GM15510 (cell line): ENCODE measurements around the gene JPH2.

ENCODE experiments used
- POLR2A ChIP-seq: IDR thresholded peaks from 3 replicates; pipeline ENCODE4 v1.6.1; 2011; ENCODE audit warnings: borderline replicate concordance; ENCODE audit not compliant: insufficient read length; ENCODE audit errors: extremely low read depth

The JPH2 gene

DNA sequence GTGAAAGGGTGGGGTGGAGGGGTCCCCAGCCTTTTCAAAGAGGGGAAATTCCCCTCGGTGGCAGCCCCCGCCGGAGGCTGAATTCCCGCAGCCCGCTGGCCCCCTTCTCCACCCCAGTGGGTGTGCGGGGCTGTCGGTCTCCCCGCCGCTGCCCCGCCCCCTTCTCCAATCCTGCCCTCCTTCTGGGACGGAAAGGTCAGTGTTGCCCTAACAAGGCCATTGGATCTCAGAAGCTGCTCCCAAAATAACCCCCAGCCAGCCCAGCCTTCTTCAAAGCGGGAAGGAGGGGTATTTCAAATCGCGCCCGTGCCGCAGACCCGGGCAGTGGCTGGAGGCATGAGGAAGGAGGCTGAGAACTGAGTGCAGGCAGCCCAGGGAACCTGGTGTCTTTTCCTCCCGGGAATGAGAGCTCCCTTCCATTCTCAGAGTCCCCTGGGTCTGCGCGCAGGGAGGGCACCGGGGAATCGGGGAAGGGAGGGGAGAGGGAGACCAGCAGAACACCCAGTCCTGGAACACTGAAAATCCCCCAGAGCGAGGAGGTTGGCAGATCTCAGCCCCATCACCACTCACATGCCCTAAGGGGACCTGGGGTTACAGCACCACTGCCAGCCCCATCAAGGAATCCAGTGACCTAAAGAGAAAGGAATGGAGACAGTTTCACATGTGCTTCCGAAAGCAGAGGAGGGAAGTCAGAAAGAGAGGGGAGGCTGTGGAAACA lies at the start of gene JPH2:
Gene JPH2, minus strand, starts transcription at position 135 of the 718 bp plus-strand sequence. CDS start 483 bp downstream, outside the sequence.
- no peak for TF ChIP-seq POLR2A

DNA sequence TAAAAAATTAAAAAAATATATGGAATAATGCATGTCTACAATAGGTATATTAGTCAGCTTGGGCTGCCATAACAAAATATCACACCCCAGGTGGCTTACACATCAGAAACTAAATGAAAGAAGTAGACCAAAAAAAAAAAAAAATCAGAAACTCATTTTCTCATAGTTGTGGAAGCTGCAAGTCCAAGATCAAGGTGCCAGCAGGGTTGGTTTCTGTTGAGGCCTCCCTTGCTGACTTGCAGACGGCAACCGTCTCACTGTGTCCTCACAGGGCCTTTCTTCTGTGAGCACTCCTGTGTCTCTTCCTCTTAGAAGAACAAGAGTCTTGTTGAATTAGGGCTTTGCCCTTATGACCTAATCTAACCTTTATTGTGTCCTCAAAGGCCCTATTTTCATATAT lies 48.7 kb upstream of the JPH2 start:
- TF ChIP-seq POLR2A, result no peak

DNA sequence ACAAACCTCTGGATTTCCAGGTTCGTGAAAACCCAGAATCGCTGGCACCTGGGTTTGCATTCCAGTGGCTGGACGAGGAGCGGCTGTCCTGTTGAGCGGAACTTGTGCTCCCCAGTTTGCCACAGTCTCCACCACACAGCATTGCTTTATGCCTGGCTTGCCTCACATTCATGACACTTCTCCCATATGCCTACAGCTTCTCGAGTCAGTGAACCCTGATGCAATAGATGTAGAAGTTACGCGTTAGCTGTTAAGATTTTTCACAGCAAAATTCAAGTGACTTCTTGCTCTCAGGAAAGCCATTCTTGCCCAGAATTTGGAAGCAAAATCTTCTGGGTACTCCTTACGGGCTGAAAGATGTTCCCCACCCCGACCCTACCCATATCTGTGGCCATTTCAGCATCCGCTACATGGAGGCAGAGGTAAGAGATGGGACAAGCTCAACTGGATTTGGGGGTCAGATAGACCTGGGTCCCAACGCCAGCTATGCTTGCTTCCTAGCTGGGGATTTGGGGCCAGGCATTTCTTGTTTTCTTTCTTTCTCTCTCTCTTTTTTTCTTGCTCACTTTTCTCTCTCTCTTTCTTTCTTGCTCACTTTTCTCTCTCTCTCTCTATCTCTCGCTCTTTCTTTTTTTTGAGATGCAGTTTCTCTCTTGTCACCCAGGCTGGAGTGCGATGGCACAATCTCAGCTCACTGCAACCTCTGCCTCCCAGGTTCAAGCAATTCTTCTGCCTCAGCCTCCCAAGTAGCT lies 47.8 kb upstream of the JPH2 start:
- TF ChIP-seq POLR2A, result no peak

DNA sequence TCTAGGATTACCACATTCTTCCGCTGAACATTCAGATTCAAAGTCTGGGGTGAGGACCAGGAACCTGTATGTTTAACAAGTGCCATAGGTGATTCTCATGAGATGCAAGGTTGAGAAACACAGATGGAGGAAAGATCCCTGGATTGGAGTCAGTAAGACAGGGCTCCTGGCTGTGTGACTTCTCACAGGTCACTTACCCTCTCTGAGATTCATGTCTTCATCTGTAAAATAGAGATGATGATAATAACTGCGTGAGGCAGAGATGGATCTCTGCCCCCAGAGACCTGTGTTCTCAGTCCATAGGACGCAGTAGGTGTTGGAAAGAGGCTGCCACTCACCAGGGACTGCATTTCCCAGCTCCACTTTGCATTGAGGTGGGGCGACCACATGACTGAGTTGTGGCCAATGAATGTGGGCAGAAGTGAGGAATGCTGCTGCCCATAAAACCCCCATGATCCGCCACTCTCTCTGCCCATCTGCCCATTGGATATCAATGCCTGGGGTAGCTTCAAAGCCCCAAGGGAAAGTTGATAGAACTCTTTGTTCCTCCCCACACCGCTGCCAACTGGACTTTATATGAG lies 46.5 kb upstream of the JPH2 start:
- no peak for TF ChIP-seq POLR2A

DNA sequence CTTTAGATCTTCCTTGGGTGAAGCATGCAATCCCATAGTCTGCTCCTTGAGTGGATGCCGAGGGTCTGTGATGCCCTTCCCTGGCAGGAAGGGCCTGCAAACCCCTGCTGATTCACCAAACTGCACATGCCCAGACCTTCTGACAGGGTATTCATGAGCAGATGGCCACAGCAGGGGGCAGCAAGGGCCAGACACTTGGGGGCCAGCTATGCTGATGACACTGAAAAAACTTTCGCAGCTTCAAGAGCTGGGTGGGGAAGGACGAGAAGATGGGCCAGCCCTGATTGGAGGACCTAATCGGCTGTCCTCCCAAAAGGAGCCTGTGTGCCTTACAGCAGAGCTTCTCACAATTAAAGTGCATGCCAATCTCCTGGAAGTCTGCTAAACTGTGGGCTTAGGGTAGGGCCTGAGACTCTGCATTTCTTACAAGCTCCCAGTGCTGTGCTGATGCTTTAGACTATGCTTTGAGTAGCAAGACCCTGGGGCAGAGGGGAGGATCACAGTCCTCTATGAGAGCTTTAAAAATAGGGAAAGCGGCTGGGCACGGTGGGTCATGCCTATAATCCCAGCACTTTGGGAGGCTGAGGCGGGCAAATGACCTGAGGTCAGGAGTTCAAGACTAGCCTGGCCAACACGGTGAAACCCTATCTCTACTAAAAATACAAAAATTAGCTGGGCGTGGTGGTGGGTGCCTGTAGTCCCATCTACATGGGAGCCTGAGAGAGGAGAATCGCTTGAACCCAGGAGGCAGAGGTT lies 44.9 kb upstream of the JPH2 start:
- no peak for TF ChIP-seq POLR2A

DNA sequence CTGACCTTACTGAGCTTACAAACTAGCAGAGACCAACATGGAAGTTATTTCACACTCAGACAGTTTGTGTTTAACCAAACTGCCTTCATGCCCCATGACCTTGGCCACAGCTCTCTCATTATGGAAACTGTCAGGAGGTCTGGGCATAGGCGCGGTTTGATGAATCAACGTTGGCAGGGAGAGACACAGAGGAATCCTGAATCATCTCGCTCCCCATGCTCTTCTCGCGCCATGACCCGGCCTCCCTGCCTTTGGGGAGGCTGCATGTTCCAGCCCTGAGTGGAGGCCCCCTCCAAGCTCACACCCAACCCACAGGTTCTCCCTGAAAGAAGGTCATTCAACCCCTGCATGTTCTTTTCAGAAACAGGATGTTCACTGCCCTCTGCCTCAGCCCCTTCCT lies 44.2 kb upstream of the JPH2 start:
- TF ChIP-seq POLR2A, result no peak

DNA sequence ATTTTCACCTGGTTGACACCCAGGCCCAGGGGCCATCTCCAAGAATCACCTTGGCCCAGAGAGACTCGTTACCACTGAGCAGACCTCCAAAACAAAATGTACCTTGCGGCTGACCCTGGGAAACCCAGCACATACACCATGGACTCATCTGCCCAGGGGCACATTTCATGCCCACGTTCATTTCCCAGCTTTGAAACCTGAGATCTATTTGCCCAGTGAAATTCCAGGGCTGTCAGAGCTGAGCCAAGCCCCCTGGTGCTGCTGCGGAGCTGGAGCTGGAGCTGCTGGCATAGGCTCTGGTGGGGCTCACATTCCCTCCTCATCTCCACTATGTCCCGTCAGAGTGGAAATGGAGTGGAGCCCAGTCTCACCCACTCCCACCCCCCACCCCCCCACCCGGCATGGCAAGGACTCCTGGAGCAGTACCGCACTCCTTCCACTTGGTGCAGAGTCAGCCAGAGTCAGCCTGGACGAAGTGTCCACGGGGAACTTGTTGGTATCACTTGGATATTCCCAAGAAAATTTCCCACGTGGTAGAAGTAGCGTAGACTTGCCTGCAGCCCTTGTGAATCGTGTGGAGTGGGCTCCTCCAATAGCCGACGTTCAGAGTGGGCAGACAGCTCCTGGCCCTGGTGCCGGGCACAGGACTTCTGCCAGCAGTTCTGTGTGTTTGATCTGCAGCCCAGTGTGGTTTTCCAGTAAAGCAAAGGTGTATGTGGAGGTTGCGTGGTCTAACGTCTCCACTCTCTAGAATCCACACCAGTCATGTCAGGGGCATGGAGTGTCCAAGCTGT lies 41.7 kb upstream of the JPH2 start:
- no peak for TF ChIP-seq POLR2A

DNA sequence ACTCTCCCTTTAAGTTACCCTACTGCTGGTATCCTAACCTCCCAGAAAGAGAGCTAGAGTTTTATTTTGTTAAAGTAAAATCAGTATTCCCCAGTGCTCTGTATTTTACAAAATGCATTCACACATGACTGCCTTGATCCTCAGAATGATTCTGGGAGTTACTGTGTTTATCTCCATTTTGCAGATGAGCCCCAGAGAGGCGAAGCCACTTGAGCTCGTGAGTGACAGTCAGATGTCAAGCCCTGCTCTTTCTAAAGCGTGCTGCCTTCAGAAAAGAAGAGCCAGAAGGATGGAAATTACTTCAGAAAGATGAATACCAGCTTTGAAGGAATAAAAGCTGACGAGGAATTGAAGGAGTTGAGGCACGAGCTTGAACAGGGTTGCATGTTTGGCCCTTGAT lies 37.6 kb upstream of the JPH2 start:
- no peak for TF ChIP-seq POLR2A

DNA sequence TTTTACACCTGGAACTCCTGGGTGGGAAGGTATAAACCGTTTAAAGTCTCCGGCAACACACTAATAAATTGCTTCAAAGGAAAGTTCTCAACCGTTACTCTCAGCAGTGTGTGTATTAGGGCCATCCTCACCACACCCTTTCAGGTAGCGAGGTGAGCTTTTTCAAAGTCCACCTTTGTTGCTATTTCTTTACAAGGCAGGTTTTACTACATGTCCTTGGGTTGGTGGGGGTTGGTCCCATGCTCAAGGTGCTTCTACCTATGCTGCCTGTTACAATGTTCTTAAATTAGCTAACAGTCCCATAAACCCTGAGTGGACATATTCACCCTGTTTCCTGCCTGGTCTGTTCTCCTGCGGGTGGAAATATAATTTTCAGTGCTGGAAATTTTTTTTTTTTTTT lies 36.7 kb upstream of the JPH2 start:
- no peak for TF ChIP-seq POLR2A

DNA sequence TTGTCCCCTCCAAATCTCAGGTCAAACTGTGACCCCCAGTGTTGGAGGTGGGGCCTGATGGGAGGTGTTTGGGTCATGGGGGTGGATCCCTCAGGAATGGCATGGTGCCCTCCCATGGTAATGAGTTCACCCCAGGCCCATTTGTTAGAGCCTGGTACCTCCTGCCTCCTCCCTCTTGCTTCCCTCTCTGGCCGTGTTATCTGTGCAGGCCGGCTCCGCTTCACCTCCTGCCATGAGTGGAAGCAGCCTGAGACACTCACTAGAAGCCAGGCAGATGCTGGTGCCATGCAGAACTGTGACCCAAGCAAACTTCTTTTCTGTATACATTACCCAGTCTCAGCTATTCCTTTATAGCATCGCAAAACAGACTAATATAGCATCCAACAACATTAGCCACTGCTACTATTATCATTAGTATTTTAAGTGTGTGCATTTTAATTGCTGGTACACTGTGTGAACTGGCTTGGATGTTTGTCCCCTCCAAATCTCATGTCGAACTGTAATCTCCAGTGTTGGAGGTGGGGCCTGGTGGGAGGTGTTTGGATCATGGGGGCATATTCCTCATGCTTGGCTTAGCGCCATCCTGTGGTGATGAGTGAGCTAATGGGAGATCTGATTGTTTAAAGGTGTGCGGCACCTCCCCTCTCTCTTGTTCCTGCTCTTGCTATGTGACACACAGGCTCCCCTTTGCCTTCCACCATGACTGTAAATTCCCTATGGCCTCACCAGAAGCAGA lies 35.8 kb upstream of the JPH2 start:
- no peak for TF ChIP-seq POLR2A

DNA sequence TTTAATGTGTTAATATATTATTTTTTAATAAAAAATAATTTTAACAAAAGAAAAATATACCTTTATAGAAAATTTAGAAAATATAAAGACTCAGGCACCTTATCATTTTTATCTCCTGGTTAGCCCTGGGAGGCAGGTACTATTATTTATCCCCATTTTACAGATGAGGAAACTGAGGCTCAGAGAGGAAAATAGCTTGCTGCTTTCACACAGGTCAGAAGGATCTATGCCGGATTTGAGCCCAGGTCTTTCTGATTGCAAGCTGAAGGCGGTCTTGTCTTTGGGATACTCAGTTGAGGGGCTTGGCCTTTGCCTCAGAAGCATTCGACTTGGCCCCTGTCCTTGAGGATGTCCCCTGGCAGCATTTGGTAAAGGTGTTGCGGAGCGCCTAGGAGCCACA lies 35.0 kb upstream of the JPH2 start:
- no peak for TF ChIP-seq POLR2A

DNA sequence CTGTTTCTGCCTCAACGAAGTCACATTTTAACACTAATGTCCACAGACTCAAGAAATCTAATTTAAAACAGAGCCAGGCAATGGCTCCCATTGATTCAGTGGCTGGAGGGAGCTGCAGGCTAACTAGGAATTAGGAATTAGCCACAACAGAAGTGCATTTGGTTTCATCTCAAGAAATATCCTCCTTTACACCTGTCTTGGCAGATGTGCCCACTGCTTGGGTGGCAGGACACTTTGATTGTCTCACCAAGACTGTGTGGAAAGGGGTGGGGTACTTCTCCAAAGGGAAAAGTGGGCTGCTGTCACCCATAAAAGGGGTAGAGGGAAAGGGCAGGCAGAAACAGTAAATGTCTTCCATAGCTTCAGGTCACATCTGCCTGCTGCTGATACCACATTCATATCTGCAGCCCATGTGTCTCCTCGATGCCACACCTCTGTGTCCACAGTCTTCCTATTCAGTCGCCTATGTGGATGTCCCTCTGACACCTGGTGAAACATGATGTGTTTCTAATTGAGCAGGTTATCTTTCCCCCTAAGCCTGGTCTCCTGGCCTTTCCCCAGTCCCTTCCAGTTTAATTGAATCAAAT lies 34.5 kb upstream of the JPH2 start:
- no peak for TF ChIP-seq POLR2A

DNA sequence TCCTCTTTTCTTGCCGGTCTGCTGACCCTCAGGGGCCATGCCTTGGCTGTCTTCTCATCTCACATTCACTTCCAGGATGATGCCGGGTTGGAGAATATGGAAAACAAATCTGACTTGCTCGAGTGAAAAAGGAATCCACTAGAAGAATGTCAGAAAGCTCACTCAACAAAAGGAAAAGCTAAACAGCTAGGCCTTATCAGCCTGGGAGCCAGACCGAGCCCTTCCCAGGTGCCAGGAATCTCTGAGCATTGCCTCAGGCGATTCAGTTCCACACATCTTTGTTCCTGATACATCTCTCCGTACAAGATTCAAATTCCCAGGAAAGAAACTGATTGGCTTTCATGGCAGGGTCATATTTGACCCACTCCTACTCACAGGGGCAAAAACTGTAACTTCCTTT lies 32.8 kb upstream of the JPH2 start:
- no peak for TF ChIP-seq POLR2A
